Left lung (tissue), 10 donors: ENCODE measurements around the gene IGDCC3. TPM values are rescaled to one million over a fixed set of nuclear protein-coding genes. Genes with fewer than 3 reads are reported as not detected.

ENCODE experiments used
- ATAC-seq: fragments of 200-7000 bp; cut with Tn5 transposase; one replicate; pipeline ENCODE4 v1.9.1; 2020; ENCODE audit warnings: moderate library complexity
- DNase-seq, 4 donors: peaks; one replicate each; pipeline ENCODE4 v3.0.0-alpha.2; 2013 to 2020
- H3K27ac ChIP-seq, 2 donors: fragments of 200-600 bp; sonication (generic) in 1 of 2; one replicate each; pipeline versions ENCODE4 v1.5.0 to v1.8.0; 2020 to 2021
- H3K27me3 ChIP-seq, 2 donors: fragments of 200-600 bp; sonication (generic) in 1 of 2; one replicate each; pipeline versions ENCODE4 v1.5.0 to v1.8.0; 2020 to 2021
- H3K36me3 ChIP-seq, 2 donors: fragments of 200-600 bp; sonication (generic) in 1 of 2; one replicate each; pipeline versions ENCODE4 v1.5.0 to v1.8.0; 2020 to 2021
- H3K4me1 ChIP-seq, 2 donors: fragments of 200-600 bp; one replicate each; pipeline ENCODE4 v1.8.0; 2021
- H3K4me3 ChIP-seq, 2 donors: fragments of 200-600 bp; sonication (generic) in 1 of 2; one replicate each; pipeline versions ENCODE4 v1.5.0 to v1.8.0; 2020 to 2021; ENCODE audit warnings: mild to moderate bottlenecking in 1 of 2
- H3K9me3 ChIP-seq, 2 donors: fragments of 200-600 bp; sonication (generic) in 1 of 2; one replicate each; pipeline versions ENCODE4 v1.5.0 to v1.8.0; 2020 to 2021
- intact Hi-C, 2 donors: fragments of 100-400 bp; cut with DNase I; formaldehyde crosslinking; loops; one replicate each; pipeline versions ENCODE4 v1.11.2 to v1.14.2; 2022
- polyA plus RNA-seq, 6 donors: library from polyadenylated mRNA; unstranded; fragments of 120-200 nt; gene quantifications; one replicate each; pipeline ENCODE4 v1.2.1, GENCODE V29; 2013; ENCODE audit not compliant: insufficient read length in 6 of 6
- total RNA-seq, 2 donors: library from RNA; stranded (reverse); fragmentation: NEBNext Ultra II Directional; extraction: Animal tissue kit (Norgen Biotek cat#: 25700); gene quantifications; one replicate each; pipeline ENCODE4 v1.2.1, GENCODE V29; 2021
- TF ChIP-seq, protein P1 (sequence below), 2 donors: fragments of 200-600 bp; sonication (generic) in 1 of 2; IDR thresholded peaks; one replicate each; pipeline versions ENCODE4 v1.5.0 to v1.8.0; 2021; ENCODE audit warnings: antibody characterized with exemption in 2 of 2
- donor health status: DM: no; HTN: yes; CAD: no.
- donor health status: DM: no; HTN: no; CAD: no.

Gene IGDCC3
- total and polyA plus RNA-seq, 8 donors, result 0.20 to 12.8 (median 11.5) TPM; not detected in 1

DNA sequence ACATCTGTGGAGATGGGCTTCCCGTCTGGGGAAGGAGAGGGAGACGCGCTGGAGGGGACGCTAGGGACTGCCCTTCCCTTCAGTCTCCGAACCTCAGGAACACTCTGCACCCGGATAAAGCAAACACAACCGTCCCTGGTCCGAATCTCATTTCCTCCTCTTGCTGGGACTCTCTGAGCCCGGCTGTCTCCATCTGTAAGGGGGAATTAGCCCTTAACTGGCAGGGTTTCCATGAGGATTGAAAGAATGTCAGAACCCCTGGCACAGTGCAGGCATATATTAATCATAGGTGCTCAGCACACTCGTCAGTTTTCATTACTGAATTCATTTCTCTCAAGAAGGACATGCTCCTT, 19.1 kb upstream of the IGDCC3 start:
- TF ChIP-seq, protein P1, sequence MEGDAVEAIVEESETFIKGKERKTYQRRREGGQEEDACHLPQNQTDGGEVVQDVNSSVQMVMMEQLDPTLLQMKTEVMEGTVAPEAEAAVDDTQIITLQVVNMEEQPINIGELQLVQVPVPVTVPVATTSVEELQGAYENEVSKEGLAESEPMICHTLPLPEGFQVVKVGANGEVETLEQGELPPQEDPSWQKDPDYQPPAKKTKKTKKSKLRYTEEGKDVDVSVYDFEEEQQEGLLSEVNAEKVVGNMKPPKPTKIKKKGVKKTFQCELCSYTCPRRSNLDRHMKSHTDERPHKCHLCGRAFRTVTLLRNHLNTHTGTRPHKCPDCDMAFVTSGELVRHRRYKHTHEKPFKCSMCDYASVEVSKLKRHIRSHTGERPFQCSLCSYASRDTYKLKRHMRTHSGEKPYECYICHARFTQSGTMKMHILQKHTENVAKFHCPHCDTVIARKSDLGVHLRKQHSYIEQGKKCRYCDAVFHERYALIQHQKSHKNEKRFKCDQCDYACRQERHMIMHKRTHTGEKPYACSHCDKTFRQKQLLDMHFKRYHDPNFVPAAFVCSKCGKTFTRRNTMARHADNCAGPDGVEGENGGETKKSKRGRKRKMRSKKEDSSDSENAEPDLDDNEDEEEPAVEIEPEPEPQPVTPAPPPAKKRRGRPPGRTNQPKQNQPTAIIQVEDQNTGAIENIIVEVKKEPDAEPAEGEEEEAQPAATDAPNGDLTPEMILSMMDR (IDR thresholded peaks at IDR 0.05), result no peak
- ATAC-seq (no peak), DNase-seq (no peak)
- H3K9me3 ChIP-seq, result no peaks in the 10 kb centered on the region
- peaks cover 37 to 84% of the 10 kb centered on the region in 2 donors for H3K27me3 ChIP-seq
- no peak overlapping the region for H3K27ac ChIP-seq
- no peaks in the 10 kb centered on the region for H3K36me3 ChIP-seq
- H3K4me3 ChIP-seq, result no peak overlapping the region
- H3K4me1 ChIP-seq, result peaks cover 4 to 13% of the 10 kb centered on the region in 2 donors
- intact Hi-C loops, result no loop called here

DNA sequence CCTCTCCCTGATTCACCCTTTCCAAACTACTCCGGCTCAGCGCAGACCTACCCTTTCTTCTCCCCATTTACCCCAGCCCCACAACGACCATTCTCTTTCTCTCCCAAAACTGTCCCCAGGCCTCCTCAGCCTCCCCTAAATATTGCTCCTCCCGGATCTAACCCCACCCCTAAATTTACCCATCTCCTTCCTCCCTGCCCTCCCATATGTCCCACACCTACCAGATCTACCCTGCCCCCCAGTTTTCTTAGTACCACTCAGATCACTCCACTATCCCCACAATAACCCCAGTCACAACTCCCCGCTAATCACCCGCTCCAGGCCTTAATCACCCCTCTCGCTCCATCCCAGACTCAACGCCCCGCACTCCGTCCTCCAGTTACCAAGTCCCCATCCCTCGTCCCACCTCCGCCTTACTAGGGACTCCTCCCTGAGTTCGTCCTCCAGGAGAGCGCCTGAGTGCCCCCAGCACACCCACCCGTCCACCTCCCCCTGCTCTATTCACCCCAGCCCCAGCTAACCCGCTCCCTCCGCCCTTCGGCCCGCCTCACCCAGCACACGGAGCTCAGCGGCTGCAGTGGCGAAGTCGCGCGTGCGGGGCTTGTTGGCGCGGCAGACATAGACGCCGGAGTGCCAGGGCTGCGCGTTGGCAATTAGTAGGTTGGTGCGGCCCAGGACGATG, 18.6 kb upstream of the IGDCC3 start:
- Histone ChIP-seq H3K9me3 (no peaks in the 10 kb centered on the region), H3K27ac (no peak overlapping the region), H3K4me3 (no peak overlapping the region), H3K36me3 (no peaks in the 10 kb centered on the region), H3K4me1 (peaks cover 4 to 8% of the 10 kb centered on the region in 2 donors), H3K27me3 (peaks cover 37 to 87% of the 10 kb centered on the region in 2 donors)
- intact Hi-C loops, result no loop called here
- TF ChIP-seq, protein P1 (IDR thresholded peaks at IDR 0.05), result no peak
- DNase-seq (no peak), ATAC-seq (no peak)

DNA sequence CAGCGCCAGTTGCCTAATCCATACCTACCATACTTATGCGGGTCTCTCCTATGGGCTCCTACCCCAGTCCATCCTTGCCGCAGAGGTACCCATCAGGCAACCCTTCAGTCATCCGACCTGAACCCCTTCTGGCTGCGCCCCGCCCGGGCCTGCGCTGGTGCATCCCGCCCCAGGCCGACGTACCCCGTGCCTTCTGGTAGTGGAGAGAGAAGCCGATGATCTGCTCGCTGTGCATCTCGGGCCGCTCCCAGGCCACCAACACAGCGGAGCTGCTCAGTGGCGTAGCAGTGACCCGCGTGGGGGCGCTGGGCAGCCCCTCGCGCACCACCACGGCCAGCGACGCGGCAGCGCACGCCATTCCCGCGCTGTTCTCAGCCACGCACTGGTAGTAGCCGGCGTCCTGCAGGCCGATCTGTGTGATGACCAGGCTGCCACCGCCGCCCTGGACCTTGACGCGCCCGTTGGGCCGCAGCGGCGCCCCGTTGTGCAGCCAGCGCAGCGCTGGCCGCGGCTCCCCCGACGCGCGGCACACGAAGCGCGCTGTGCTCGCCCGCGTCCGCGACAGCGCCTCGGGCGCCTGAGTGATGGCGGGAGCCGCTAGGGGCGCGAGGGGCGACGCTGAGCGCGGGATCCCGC, 17.9 kb upstream of the IGDCC3 start:
- Histone ChIP-seq H3K27ac (no peak overlapping the region), H3K36me3 (no peaks in the 10 kb centered on the region), H3K27me3 (peaks cover 37 to 88% of the 10 kb centered on the region in 2 donors), H3K9me3 (no peaks in the 10 kb centered on the region), H3K4me3 (no peak overlapping the region), H3K4me1 (peaks cover 0 to 1% of the 10 kb centered on the region in 2 donors)
- DNase-seq (no peak), ATAC-seq (no peak)
- TF ChIP-seq, protein P1 (IDR thresholded peaks at IDR 0.05), result no peak
- intact Hi-C loops, result no loop called here

DNA sequence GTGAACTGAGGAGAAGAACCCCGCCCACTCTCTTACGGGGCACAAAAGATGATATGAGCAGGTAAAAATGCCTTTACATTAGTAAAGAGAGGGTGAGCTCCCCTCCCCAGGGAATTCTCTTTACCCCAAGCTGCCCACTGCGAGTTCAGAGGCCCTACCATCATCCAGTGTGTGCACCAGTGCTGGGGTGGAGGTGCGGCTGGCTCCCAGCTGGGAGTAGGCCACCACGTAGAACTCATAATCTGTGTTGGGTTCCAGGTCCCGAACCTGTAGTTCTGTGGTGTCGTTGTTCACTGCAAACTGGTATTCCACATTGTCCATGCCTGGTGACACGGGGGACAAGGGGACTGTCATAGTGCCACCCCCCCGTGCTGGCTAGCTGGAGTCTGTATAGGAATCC, 17.1 kb upstream of the IGDCC3 start:
- TF ChIP-seq, protein P1 (IDR thresholded peaks at IDR 0.05), result no peak
- Histone ChIP-seq H3K36me3 (no peaks in the 10 kb centered on the region), H3K4me1 (no peaks in the 10 kb centered on the region), H3K4me3 (no peak overlapping the region), H3K27ac (no peak overlapping the region), H3K27me3 (peaks cover 37 to 89% of the 10 kb centered on the region in 2 donors), H3K9me3 (no peaks in the 10 kb centered on the region)
- ATAC-seq (no peak), DNase-seq (no peak)
- intact Hi-C loops, result no loop called here

DNA sequence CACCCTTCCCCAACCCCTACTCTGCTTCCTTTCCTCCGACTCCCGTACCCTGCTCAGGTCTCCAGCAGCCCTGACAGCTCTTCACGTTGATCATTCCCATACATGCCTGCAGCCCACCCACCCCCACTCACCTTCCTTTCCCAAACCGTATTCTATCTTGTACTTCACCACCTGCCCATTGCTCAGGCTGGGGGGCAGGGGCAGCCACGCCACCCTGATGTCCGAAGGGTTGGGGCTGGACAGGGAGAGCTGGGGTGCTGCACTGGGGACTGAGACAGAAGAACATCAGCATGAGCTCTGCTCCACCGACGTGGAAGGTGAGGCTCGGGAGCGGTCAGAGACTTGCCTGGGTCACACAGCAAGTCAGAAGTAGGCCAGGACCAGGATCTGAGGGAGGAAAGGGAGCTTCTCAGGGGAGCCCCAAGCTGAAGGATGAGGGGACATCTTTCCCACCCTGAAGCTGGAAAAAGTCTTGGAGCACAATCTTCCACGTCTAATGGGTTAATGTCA, 16.5 kb upstream of the IGDCC3 start:
- Histone ChIP-seq H3K4me3 (no peak overlapping the region), H3K27me3 (peaks cover 37 to 87% of the 10 kb centered on the region in 2 donors), H3K36me3 (no peaks in the 10 kb centered on the region), H3K27ac (no peak overlapping the region), H3K4me1 (no peaks in the 10 kb centered on the region), H3K9me3 (no peaks in the 10 kb centered on the region)
- DNase-seq (no peak), ATAC-seq (no peak)
- TF ChIP-seq, protein P1 (IDR thresholded peaks at IDR 0.05), result no peak
- intact Hi-C loops, result no loop called here
